Measurements from ENCODE around the gene SORCS2.
A peak's percentile ranks its signal among the peaks of the same experiment; 100 is the strongest.

Gene SORCS2

GRCh38 chr4:7381221-7381889 lies 189.0 kb downstream of the SORCS2 start:
- in situ Hi-C loops (cut with HindIII; ENCODE audit: low pct_ligation_motif_present, low sequenced_read_pairs): no loop called here
- no peak for DNase-seq

GRCh38 chr4:7381890-7382633 lies 189.7 kb downstream of the SORCS2 start:
- H3K36me3 ChIP-seq (replicated peaks): no peaks in the 10 kb centered on the region
- H3K27me3 ChIP-seq (replicated peaks): no peaks in the 10 kb centered on the region
- H3K4me3 ChIP-seq (ENCODE audit: low read depth, low read length): no peak overlapping the region
- no peak overlapping the region for H3K27ac ChIP-seq
- in situ Hi-C loops (cut with HindIII; ENCODE audit: low pct_ligation_motif_present, low sequenced_read_pairs): no loop called here
- DNase-seq: no peak
- TF ChIP-seq CTCF (IDR thresholded peaks at IDR 0.05; ENCODE audit: low read depth, low read length, missing control alignments): no peak

More at GRCh38 chr4:7381221-7381889, 189.0 kb downstream of the SORCS2 start:
- TF ChIP-seq CTCF (IDR thresholded peaks at IDR 0.05; ENCODE audit: low read depth, low read length, missing control alignments): peak; percentile 4
- no peaks in the 10 kb centered on the region for H3K27me3 ChIP-seq (replicated peaks)
- no peaks in the 10 kb centered on the region for H3K36me3 ChIP-seq (replicated peaks)
- H3K4me3 ChIP-seq (ENCODE audit: low read depth, low read length): no peak overlapping the region
- no peak overlapping the region for H3K27ac ChIP-seq

GRCh38 chr4:7382634-7383014 lies 190.3 kb downstream of the SORCS2 start:
- H3K27me3 ChIP-seq (replicated peaks): no peaks in the 10 kb centered on the region
- H3K27ac ChIP-seq: no peak overlapping the region
- no peaks in the 10 kb centered on the region for H3K36me3 ChIP-seq (replicated peaks)
- no peak overlapping the region for H3K4me3 ChIP-seq (ENCODE audit: low read depth, low read length)
- DNase-seq: no peak
- no peak for TF ChIP-seq CTCF (IDR thresholded peaks at IDR 0.05; ENCODE audit: low read depth, low read length, missing control alignments)
- in situ Hi-C loops (cut with HindIII; ENCODE audit: low pct_ligation_motif_present, low sequenced_read_pairs): no loop called here

- Histone ChIP-seq H3K27ac (no peak overlapping the region), H3K36me3 (replicated peaks) (no peaks in the 10 kb centered on the region), H3K4me3 (ENCODE audit: low read depth, low read length) (no peak overlapping the region), H3K27me3 (replicated peaks) (no peaks in the 10 kb centered on the region)
- in situ Hi-C loops (cut with HindIII; ENCODE audit: low pct_ligation_motif_present, low sequenced_read_pairs): no loop called here
- DNase-seq: no peak
- TF ChIP-seq CTCF (IDR thresholded peaks at IDR 0.05; ENCODE audit: low read depth, low read length, missing control alignments): no peak
These were observed 190.9 kb downstream of the SORCS2 start for GRCh38 chr4:7383266-7383665.

GRCh38 chr4:7384003-7384928 lies 191.9 kb downstream of the SORCS2 start:
- Histone ChIP-seq H3K4me3 (ENCODE audit: low read depth, low read length) (no peak overlapping the region), H3K36me3 (replicated peaks) (no peaks in the 10 kb centered on the region), H3K27me3 (replicated peaks) (no peaks in the 10 kb centered on the region), H3K27ac (no peak overlapping the region)
- TF ChIP-seq CTCF (IDR thresholded peaks at IDR 0.05; ENCODE audit: low read depth, low read length, missing control alignments): no peak
- in situ Hi-C loops (cut with HindIII; ENCODE audit: low pct_ligation_motif_present, low sequenced_read_pairs): no loop called here
- no peak for DNase-seq

Measured in brain microvascular endothelial cell (primary cell).